ENCODE measurements around the gene YWHAH. TPM values are rescaled to one million over a fixed set of nuclear protein-coding genes. Genes with fewer than 3 reads are reported as not detected.

Gene YWHAH
- total RNA-seq = 100 to 1,000 TPM in 5 of 6 donors, 10 to 100 TPM in 1; 46.1 to 208 (median 164) TPM

GRCh38 chr22:31943978-31944699 lies at the start of gene YWHAH:
TSS of gene YWHAH (plus strand) at chr22:31944535. CDS start at chr22:31944734, 199 bp downstream.
- ATAC-seq (ENCODE audit: low FRiP score in 2 of 2) (peak; percentile 95), DNase-seq (peak; percentile 95 to 99)
- 1% methylated on average over 10 to 26 of the region's 86 CpGs for WGBS, 2 donors
- peaks cover 25 to 40% (median 32%) of the 10 kb centered on the region in 4 donors for H3K4me1 ChIP-seq
- peak within 1 kb of the TSS; percentile 69 to 96 (median 83) for H3K4me3 ChIP-seq
- H3K27me3 ChIP-seq = no peaks in the 10 kb centered on the region
- H3K9me3 ChIP-seq = no peaks in the 10 kb centered on the region
- peak within 1 kb of the TSS; percentile 95 to 98 (median 98) for H3K27ac ChIP-seq
- H3K36me3 ChIP-seq = peaks cover 0 to 22% (median 4%) of the 10 kb centered on the region in 4 donors
- TF ChIP-seq EP300 (IDR thresholded peaks at IDR 0.05) (no peak), POLR2AphosphoS5 (IDR thresholded peaks at IDR 0.05) (peak; percentile 85 to 97), POLR2A (IDR thresholded peaks at IDR 0.05) (peak in 3 of 4 donors; percentile 41 to 91 (median 89))
- TF ChIP-seq, protein P1, sequence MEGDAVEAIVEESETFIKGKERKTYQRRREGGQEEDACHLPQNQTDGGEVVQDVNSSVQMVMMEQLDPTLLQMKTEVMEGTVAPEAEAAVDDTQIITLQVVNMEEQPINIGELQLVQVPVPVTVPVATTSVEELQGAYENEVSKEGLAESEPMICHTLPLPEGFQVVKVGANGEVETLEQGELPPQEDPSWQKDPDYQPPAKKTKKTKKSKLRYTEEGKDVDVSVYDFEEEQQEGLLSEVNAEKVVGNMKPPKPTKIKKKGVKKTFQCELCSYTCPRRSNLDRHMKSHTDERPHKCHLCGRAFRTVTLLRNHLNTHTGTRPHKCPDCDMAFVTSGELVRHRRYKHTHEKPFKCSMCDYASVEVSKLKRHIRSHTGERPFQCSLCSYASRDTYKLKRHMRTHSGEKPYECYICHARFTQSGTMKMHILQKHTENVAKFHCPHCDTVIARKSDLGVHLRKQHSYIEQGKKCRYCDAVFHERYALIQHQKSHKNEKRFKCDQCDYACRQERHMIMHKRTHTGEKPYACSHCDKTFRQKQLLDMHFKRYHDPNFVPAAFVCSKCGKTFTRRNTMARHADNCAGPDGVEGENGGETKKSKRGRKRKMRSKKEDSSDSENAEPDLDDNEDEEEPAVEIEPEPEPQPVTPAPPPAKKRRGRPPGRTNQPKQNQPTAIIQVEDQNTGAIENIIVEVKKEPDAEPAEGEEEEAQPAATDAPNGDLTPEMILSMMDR (IDR thresholded peaks at IDR 0.05) = peak in 4 of 6 experiments; percentile 24 to 60 (median 34)

DNA sequence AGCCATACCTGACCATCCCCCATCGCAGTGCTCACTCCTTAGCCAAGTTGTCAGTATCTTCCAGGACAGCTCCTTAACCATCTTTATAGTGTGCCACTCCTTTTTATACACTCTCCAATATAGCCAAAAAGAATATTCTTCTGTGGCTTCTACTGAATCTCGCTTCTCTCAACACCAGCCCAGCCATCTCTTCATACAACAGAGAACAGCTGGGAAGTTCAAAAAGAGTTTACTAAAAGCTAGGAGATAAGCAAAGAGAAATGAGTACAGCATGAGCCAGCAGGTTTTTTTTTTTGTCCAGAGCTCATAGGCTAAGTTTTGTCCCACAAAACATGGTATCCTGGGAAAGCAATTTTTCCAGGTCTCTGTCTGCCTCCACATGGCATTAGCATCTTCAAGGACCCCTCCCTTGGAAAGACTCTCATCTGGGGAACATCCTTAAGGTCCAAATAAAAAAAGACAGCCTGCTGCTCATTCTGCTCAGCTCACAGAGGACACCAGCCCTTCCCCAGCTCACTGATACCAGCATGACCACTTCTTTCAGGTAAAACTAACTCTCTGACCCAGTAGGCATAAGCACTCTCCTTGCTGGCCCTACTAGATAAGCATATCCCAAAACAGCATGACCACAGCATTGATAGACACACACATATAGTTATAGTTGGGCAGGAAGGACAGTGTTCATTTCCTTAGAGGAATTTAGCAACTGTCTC lies 48.8 kb upstream of the YWHAH start:
- no peak for DNase-seq
- ATAC-seq (ENCODE audit: low FRiP score in 2 of 2) = no peak
- Histone ChIP-seq H3K9me3 (no peaks in the 10 kb centered on the region), H3K36me3 (peaks cover 6 to 52% (median 14%) of the 10 kb centered on the region in 4 donors), H3K4me1 (no peaks in the 10 kb centered on the region), H3K27ac (no peak overlapping the region), H3K27me3 (no peaks in the 10 kb centered on the region), H3K4me3 (no peak overlapping the region)
- WGBS, 2 donors = 94 to 95% methylated on average over 2 of the region's 2 CpGs
- TF ChIP-seq POLR2A (IDR thresholded peaks at IDR 0.05) (no peak), EP300 (IDR thresholded peaks at IDR 0.05) (no peak), POLR2AphosphoS5 (IDR thresholded peaks at IDR 0.05) (no peak)
- TF ChIP-seq, protein P1 (IDR thresholded peaks at IDR 0.05) = no peak

- Histone ChIP-seq H3K4me3 (no peak overlapping the region), H3K27me3 (no peaks in the 10 kb centered on the region), H3K27ac (no peak overlapping the region), H3K4me1 (peaks cover 0 to 3% (median 1%) of the 10 kb centered on the region in 4 donors), H3K9me3 (no peaks in the 10 kb centered on the region), H3K36me3 (peaks cover 6 to 52% (median 14%) of the 10 kb centered on the region in 4 donors)
- WGBS, 2 donors = 90 to 96% methylated on average over 1 of the region's 1 CpG
- no peak for ATAC-seq (ENCODE audit: low FRiP score in 2 of 2)
- TF ChIP-seq, protein P1 (IDR thresholded peaks at IDR 0.05) = no peak
- no peak for DNase-seq
Measured at GRCh38 chr22:31896472-31896871, 47.9 kb upstream of the YWHAH start.

DNA sequence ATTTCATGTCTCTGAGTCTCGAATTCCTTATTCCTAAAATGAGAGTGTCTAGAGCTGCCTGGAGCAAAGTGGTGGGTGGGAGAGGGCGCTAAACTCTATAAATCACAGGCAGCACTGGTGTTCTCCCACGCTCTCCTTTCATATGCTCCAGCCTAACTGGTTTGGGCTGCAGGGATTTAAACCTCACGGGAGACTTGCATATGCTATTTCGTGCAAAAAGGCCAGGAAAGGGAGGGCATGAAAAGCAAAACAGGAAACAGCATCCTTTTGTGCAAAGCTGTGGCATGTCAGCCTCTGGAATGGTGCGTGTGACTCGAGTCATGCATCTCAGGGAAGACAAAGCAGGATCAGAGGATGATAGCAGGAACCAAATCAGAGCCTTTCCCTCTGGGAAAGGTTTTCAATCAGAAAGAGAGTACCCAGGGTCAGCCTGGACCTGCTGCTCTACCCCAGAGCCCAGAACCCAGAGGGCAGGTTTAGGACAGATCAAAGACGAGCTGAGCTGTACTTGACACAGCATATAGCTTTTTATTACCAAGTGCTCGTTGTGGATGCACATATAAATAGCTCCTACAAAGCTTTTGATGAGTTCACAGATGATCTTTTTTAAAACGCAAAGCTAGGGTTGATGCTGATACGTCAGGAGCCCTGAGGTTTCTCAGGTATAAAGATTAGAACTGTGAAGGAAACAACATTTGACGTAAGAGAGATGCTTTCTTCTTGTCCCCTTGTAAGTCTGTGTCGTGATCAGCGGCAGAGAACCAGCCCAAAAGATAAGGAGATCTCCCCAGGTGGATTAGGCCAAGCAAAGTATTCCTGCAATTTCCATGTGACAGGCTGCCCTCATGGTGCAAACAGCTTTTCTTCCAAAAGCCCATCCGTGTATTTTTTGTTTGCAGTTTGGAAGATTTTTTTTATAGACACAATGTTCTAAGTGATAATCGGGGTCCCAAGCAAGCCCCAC lies 46.2 kb upstream of the YWHAH start:
- Histone ChIP-seq H3K27me3 (no peaks in the 10 kb centered on the region), H3K9me3 (no peaks in the 10 kb centered on the region)

More for the DNA sequence above, 46.2 kb upstream of the YWHAH start:
- DNase-seq (no peak), ATAC-seq (ENCODE audit: low FRiP score in 2 of 2) (no peak)
- Histone ChIP-seq H3K4me1 (peaks cover 0 to 6% (median 1%) of the 10 kb centered on the region in 4 donors), H3K27ac (no peak overlapping the region), H3K36me3 (peaks cover 7 to 60% (median 18%) of the 10 kb centered on the region in 4 donors), H3K4me3 (no peak overlapping the region)
- WGBS, 2 donors = 81 to 84% methylated on average over 16 of the region's 16 CpGs
- TF ChIP-seq POLR2A (IDR thresholded peaks at IDR 0.05) = no peak
- TF ChIP-seq, protein P1 (IDR thresholded peaks at IDR 0.05) = no peak
- TF ChIP-seq POLR2AphosphoS5 (IDR thresholded peaks at IDR 0.05) = no peak
- TF ChIP-seq EP300 (IDR thresholded peaks at IDR 0.05) = no peak
